K562 (cell line): ENCODE measurements around the gene CHMP1A. TPM values are rescaled to one million over a fixed set of nuclear protein-coding genes. Genes with fewer than 3 reads are reported as not detected.
"Not testable (repeated sequence)": the region's sequence is repeated elsewhere in the genome, so short reads cannot be mapped to it uniquely, and the experiment has no call there.

Experiments
- ATAC-seq: fragments of 200-7000 bp; cut with Tn5 transposase; 3 replicates; pipeline ENCODE4 v1.9.1; 2020; ENCODE audit warnings: moderate library complexity
- BruUV-seq: library from RNA; stranded (reverse); fragments of 400-500 nt; replicated peaks from 2 replicates; lab custom pipeline; 2021; lab: Mats Ljungman, UMichigan
- CTCF ChIA-PET: fragments of 300-600 bp; formaldehyde crosslinking; extraction: SDS; loops from one replicate; lab custom pipeline; 2021; ENCODE audit warnings: low intra/inter-chr PET ratio; lab: Yijun Ruan, JAX
- POLR2A ChIA-PET: fragments of 300-600, 350-650 bp; sonication (Branson Sonifier 250); formaldehyde crosslinking; extraction: SDS; loops from one replicate; lab custom pipeline; 2021; ENCODE audit warnings: antibody characterized with exemption, inconsistent platforms; lab: Yijun Ruan, JAX
- DNase-seq, 4 experiments: peaks; one replicate each; pipeline versions ENCODE4 v3.0.0 to v3.0.0-alpha.2; 2011 to 2018; ENCODE audit warnings: low spot score in 3 of 4, mixed read lengths in 3 of 4; ENCODE audit errors: extremely low read depth in 1 of 4
- FAIRE-seq: peaks from 2 replicates; lab custom pipeline; 2011; peaks lifted over from hg19 to GRCh38; lab: Jason Lieb, UNC
- H2AFZ ChIP-seq: 2 replicates; pipeline ENCODE4 v1.6.0; 2011; ENCODE audit warnings: low read depth, low read length, control low read depth, inconsistent platforms
- H3K27ac ChIP-seq: fragments of 200-600 bp; 3 replicates; pipeline ENCODE4 v1.8.0; 2011; ENCODE audit warnings: low read depth, mild to moderate bottlenecking, control low read depth, inconsistent platforms, low read length, moderate library complexity, mixed read lengths; ENCODE audit errors: extremely low read depth
- H3K27me3 ChIP-seq, 2 experiments: fragments of 300-600 bp in 1 of 2; 2 replicates in 1 of 2; 3 replicates in 1 of 2; pipeline versions ENCODE4 v1.6.0 to v1.8.0; 2011; ENCODE audit warnings: inconsistent platforms in 2 of 2, low read length in 2 of 2, mild to moderate bottlenecking in 1 of 2, mixed read lengths in 1 of 2, moderate library complexity in 1 of 2; ENCODE audit not compliant: control insufficient read depth in 2 of 2, insufficient read depth in 2 of 2
- H3K36me3 ChIP-seq: fragments of 300-600 bp; 3 replicates; pipeline ENCODE4 v1.8.0; 2011; ENCODE audit warnings: mild to moderate bottlenecking, low read length, inconsistent platforms; ENCODE audit not compliant: control insufficient read depth, insufficient read depth
- H3K4me1 ChIP-seq, 2 experiments: fragments of 200-600 bp in 1 of 2; replicated peaks in 1 of 2; 2 replicates in 1 of 2; 3 replicates in 1 of 2; pipeline versions ENCODE4 v1.5.1 to v1.8.0; 2011; ENCODE audit warnings: inconsistent platforms in 2 of 2, low read length in 2 of 2, mild to moderate bottlenecking in 1 of 2, mixed read lengths in 1 of 2, moderate library complexity in 1 of 2; ENCODE audit not compliant: control insufficient read depth in 2 of 2, insufficient read depth in 2 of 2
- H3K4me2 ChIP-seq: 2 replicates; pipeline ENCODE4 v1.6.1; 2011; ENCODE audit warnings: low read length, control low read depth, inconsistent platforms, mixed read lengths; ENCODE audit not compliant: insufficient read depth
- H3K4me3 ChIP-seq: fragments of 200-600 bp; sonication (generic), shearing (Covaris generic); 2 replicates; pipeline ENCODE4 v1.5.1; 2016; ENCODE audit warnings: control low read depth, inconsistent platforms
- H3K79me2 ChIP-seq: fragments of 200-600 bp; 3 replicates; pipeline ENCODE4 v1.8.0; 2011; ENCODE audit warnings: low read length, inconsistent platforms; ENCODE audit not compliant: control insufficient read depth, insufficient read depth
- H3K9ac ChIP-seq, 2 experiments: 2 replicates each; pipeline versions ENCODE4 v1.6.0 to v1.6.1; 2011; ENCODE audit warnings: low read depth in 2 of 2, low read length in 2 of 2, control low read depth in 1 of 2, inconsistent platforms in 1 of 2, mild to moderate bottlenecking in 1 of 2, mixed read lengths in 1 of 2; ENCODE audit not compliant: insufficient read depth in 1 of 2
- H3K9me1 ChIP-seq: one replicate; pipeline ENCODE4 v1.6.0; 2011; ENCODE audit warnings: inconsistent platforms, mild to moderate bottlenecking, low read length, moderate library complexity; ENCODE audit not compliant: control insufficient read depth, insufficient read depth
- H3K9me3 ChIP-seq: replicated peaks from 2 replicates; pipeline ENCODE4 v1.5.1; 2011; ENCODE audit warnings: low read depth, low read length, inconsistent platforms; ENCODE audit not compliant: control insufficient read depth, insufficient read depth
- H4K20me1 ChIP-seq: replicated peaks from 2 replicates; pipeline ENCODE4 v1.6.1; 2011; ENCODE audit warnings: low read length, inconsistent platforms, mixed read lengths; ENCODE audit not compliant: control insufficient read depth, insufficient read depth
- CBX5 ChIP-seq: IDR thresholded peaks from 2 replicates; pipeline ENCODE4 v1.6.1; 2014; ENCODE audit warnings: low read depth, borderline replicate concordance
- CTCF ChIP-seq, 3 experiments: IDR thresholded peaks in 2 of 3; conservative IDR thresholded peaks in 1 of 3; 2 replicates each; pipeline ENCODE4 v1.5.1; 2011 to 2012; ENCODE audit warnings: low read length in 3 of 3, mild to moderate bottlenecking in 3 of 3, control low read depth in 2 of 3, improper control_type of control experiment in 1 of 3, inconsistent platforms in 1 of 3, low read depth in 1 of 3, mixed read lengths in 1 of 3, moderate library complexity in 1 of 3; ENCODE audit not compliant: insufficient read depth in 2 of 3
- RAD21 ChIP-seq, 2 experiments: fragments of 250-450 bp in 1 of 2; fragments of 450-650 bp in 1 of 2; sonication (Bioruptor Pico) in 1 of 2; formaldehyde crosslinking in 1 of 2; IDR thresholded peaks in 1 of 2; conservative IDR thresholded peaks in 1 of 2; 2 replicates each; pipeline versions ENCODE4 v1.4.0 to v1.8.0; 2020 to 2022; ENCODE audit warnings: mild to moderate bottlenecking in 2 of 2, moderate library complexity in 1 of 2
- SMC3 ChIP-seq: conservative IDR thresholded peaks from 2 replicates; pipeline ENCODE4 v1.6.1; 2011; ENCODE audit warnings: low read depth, low read length, improper control_type of control experiment; ENCODE audit not compliant: insufficient read depth
- STAG1 ChIP-seq: sonication (generic); formaldehyde crosslinking; IDR thresholded peaks from 2 replicates; pipeline ENCODE4 v1.5.0; 2020; ENCODE audit warnings: missing genetic modification reagents, borderline replicate concordance
- ZBTB33 ChIP-seq: sonication (generic); formaldehyde crosslinking; IDR thresholded peaks from 2 replicates; pipeline ENCODE4 v1.8.1; 2023; ENCODE audit warnings: mild to moderate bottlenecking, missing genetic modification reagents
- WGBS: fragments of 100-300 bp; shearing (Covaris generic); methylation state at CpG from one replicate; pipeline ENCODE4 v1.1.6; 2016; ENCODE audit warnings: low coverage, mixed read lengths; ENCODE audit not compliant: insufficient coverage; ENCODE audit errors: missing lambda C conversion rate; 5-methylcytosine and 5-hydroxymethylcytosine counted together
- in situ Hi-C: fragments of 300-500 bp; cut with MboI; formaldehyde crosslinking; loops from 4 replicates; pipeline ENCODE4 v1.15.0; 2018; ENCODE audit warnings: inconsistent platforms, mixed read lengths
- intact Hi-C: fragments of 100-400 bp; cut with micrococcal nuclease; formaldehyde crosslinking; loops from 2 replicates; pipeline ENCODE4 v1.14.2; 2022
- polyA plus RNA-seq, 8 experiments: library from polyadenylated mRNA; depleted of rRNA in 4 of 8; stranded (reverse) in 5 of 8; unstranded in 3 of 8; fragments of >200 nt; fragmentation: Nextera tagmentation in 2 of 8; fragmentation: Illumina TruSeq in 1 of 8; extraction: Ambion mirVana in 2 of 8; extraction: Trizol in 1 of 8; gene quantifications; 2 replicates each; pipeline versions ENCODE4 v1.2.1 to v1.2.3, GENCODE V29; 2011 to 2014; ENCODE audit warnings: inconsistent platforms in 1 of 8, missing spikeins in 1 of 8
- total RNA-seq, 7 experiments: library from RNA; depleted of rRNA in 6 of 7; stranded (reverse); fragments of >200 nt in 6 of 7; fragmentation: Illumina TruSeq in 2 of 7; extraction: Trizol in 2 of 7; gene quantifications; 2 replicates each; pipeline versions ENCODE4 v1.2.1 to v1.2.3, GENCODE V29; 2011 to 2021; ENCODE audit warnings: low replicate concordance in 1 of 7

CHMP1A gene
- total and polyA plus RNA-seq, 9 of the 15 experiments (the other 6 are each of a cell fraction or from before 2014, with no cell fraction given) = 0.83 to 79.9 (median 45.2) TPM

DNA sequence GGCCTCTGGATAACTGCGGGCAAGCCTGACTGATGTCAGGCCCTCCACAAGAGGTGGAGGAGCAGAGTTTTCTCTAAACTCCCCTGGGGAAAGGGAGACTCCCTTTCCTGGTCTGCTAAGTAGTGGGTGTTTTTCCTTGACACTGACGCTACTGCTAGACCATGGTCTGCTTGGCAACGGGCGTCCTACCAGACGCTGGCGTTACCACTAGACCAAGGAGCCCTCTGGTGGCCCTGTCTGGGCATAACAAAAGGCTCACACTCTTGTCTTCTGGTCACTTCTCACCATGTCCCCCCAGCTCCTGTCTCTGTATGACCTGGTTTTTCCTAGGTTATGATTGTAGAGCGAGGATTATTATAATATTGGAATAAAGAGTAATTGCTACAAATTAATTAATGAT is 9.5 kb upstream of the CHMP1A start:
- POLR2A ChIA-PET, H3K79me2 ChIP-seq, H3K4me3 ChIP-seq, BruUV-seq, H3K27ac ChIP-seq, H3K27me3 ChIP-seq, in situ Hi-C loops, H3K4me2 ChIP-seq, H3K9ac ChIP-seq, H2AFZ ChIP-seq, H4K20me1 ChIP-seq, H3K9me1 ChIP-seq, H3K9me3 ChIP-seq: not testable (repeated sequence)
- peak; percentile 60 for TF ChIP-seq ZBTB33
- 0 out of 2 replicates have a peak, but pooled peaks have one; percentile 62 for TF ChIP-seq CBX5
- peak; percentile 54 to 65 (median 58) for TF ChIP-seq CTCF (IDR thresholded peaks at IDR 0.05 in 2 of 3, conservative IDR thresholded peaks at IDR 0.05 in 1 of 3; ENCODE audit: insufficient read depth in 2 of 3, low read depth in 1 of 3, low read length in 3 of 3)
- TF ChIP-seq STAG1 = peak; percentile 27; the same call in 1 of the 2 replicates
- 0 out of 4 replicates have a peak, but pooled peaks of 1 of the 2 experiments have one; percentile 16 for TF ChIP-seq RAD21 (CRISPR knock-in tag; conservative IDR thresholded peaks at IDR 0.05 in 1 of 2, IDR thresholded peaks at IDR 0.05 in 1 of 2)
- peak; percentile 27 for TF ChIP-seq SMC3
- DNase-seq = peak in 1 of 4 experiments; percentile 68
- WGBS = 7% methylated on average over 6 of the region's 7 CpGs
- H3K4me1 ChIP-seq = peaks cover 3 to 19% of the 10 kb centered on the region in 2 experiments; a peak in 3 of 5 replicates
- CTCF ChIA-PET = interaction anchor here (1.2 kb wide), 1 partner anchor 92 kb away, joined by 4 read pairs; no protein-coding TSS in a partner anchor
- ATAC-seq = peak; percentile 46; the same call in 1 of the 3 replicates
- H3K36me3 ChIP-seq = peaks cover 19% of the 10 kb centered on the region; the same call in 2 of the 3 replicates
- intact Hi-C loops = loop anchor here (2.0 kb wide), 1 partner anchor 92 kb away; the partner anchor contains the start of gene CPNE7
- peak; percentile 75 for FAIRE-seq
